DMS153 (cell line): ENCODE measurements around the gene SULT2B1.
"Not testable (repeated sequence)": the region's sequence is repeated elsewhere in the genome, so short reads cannot be mapped to it uniquely, and the experiment has no call there.

Source experiments
- DNase-seq: peaks from one replicate; lab custom pipeline; 2025; lab: John Stamatoyannopoulos, UW

The SULT2B1 gene

GRCh38 chr19:48529156-48529555, 22.8 kb upstream of the SULT2B1 start:
- DNase-seq: no peak

GRCh38 chr19:48530066-48530720, 21.8 kb upstream of the SULT2B1 start:
- DNase-seq: no peak

- no peak for DNase-seq
Observed at GRCh38 chr19:48530770-48531169, 21.2 kb upstream of the SULT2B1 start.

- no peak for DNase-seq
Observed at GRCh38 chr19:48533770-48534169, 18.2 kb upstream of the SULT2B1 start.

GRCh38 chr19:48537541-48537940, 14.4 kb upstream of the SULT2B1 start:
- DNase-seq: no peak

DNA sequence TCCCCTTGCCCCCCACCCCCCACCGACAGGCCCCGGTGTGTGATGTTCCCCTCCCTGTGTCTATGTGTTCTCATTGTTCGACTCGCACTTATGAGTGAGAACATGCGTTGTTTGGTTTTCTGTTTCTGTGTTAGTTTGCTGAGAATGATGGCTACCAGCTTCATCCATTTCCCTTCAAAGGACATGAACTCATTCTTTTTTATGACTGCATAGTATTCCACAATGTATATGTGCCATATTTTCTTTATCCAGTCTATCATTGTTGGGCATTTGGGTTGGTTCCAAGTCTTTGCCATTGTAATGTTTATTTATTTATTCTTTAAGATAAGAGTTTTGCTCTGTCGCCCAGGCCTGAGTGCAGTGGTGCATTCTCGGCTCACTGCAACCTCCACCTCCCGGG, 13.9 kb upstream of the SULT2B1 start:
- DNase-seq: not testable (repeated sequence)

- peak; percentile 97 for DNase-seq
Observed at GRCh38 chr19:48539503-48540096, 12.4 kb upstream of the SULT2B1 start.

- no peak for DNase-seq
Observed at GRCh38 chr19:48540110-48540509, 11.9 kb upstream of the SULT2B1 start.

- DNase-seq: no peak
Observed at GRCh38 chr19:48541813-48542212, 10.2 kb upstream of the SULT2B1 start.

DNA sequence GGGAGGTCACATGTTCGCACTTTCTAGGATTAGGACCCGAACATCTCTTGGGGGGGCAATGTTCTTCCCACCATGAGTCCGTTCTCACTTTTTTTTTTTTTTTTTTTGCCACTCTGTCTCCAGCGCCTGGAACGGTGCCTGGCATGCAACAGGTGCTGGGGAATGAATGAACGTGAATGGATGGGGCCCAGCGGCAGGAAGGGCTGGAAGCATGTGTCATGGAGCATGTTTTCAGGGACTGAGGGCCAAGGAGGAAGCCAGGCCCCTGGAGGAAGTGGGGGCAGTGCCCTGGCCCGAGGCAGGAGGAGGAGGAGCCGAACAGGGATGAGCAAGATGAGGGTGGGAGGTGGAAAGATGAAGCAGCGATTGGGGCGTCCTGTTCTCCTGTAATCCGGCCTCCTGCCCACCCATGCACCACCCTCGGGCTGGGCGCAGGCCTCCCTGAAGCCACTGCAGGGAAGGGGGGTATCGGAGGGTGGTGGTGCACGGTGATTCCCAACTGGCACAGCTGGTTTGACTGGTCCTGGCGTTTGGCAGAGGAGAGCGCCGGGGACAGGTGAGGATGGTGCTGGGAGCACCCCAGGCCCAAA, 8.8 kb upstream of the SULT2B1 start:
- no peak for DNase-seq

GRCh38 chr19:48544856-48545750, 6.9 kb upstream of the SULT2B1 start:
- DNase-seq: no peak

DNA sequence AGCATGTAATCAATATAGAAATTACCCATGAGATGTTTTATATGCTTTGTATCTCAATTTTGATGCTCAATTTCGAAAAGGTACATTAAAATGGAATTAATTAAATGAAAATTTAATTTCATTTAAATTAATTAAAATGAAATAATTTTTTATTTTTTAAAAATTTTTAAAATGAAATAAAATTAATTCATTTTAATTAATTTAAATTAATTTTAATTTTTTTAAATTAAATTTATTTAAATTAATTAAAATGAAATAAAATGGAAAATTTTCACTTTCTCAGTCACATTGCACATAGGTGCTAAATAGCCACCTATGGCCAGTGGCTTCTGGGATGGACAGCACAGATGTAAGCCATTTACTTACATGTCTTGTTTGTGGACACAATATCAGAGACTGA, 4.2 kb upstream of the SULT2B1 start:
- no peak for DNase-seq

- no peak for DNase-seq
Observed at GRCh38 chr19:48548253-48548911, 3.6 kb upstream of the SULT2B1 start.

DNA sequence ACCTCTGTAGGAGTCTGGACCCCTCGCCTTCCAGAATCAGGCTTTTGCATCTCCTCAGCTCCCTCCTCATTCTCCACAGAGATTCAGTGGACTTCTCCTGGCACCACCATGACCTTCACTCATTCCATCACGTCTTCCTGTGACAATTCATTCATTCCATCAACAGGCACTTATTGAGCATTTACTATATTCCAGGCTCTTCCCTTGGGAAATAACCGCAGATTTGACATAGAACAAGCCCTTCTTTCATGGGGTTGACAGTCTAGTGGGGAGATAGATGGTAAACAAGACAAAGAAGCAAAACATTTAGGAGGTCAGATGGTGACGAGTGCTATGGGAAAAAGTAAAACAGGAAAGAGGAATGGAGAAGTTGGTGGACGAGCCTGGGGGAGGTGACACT, 2.6 kb upstream of the SULT2B1 start:
- DNase-seq: no peak

DNA sequence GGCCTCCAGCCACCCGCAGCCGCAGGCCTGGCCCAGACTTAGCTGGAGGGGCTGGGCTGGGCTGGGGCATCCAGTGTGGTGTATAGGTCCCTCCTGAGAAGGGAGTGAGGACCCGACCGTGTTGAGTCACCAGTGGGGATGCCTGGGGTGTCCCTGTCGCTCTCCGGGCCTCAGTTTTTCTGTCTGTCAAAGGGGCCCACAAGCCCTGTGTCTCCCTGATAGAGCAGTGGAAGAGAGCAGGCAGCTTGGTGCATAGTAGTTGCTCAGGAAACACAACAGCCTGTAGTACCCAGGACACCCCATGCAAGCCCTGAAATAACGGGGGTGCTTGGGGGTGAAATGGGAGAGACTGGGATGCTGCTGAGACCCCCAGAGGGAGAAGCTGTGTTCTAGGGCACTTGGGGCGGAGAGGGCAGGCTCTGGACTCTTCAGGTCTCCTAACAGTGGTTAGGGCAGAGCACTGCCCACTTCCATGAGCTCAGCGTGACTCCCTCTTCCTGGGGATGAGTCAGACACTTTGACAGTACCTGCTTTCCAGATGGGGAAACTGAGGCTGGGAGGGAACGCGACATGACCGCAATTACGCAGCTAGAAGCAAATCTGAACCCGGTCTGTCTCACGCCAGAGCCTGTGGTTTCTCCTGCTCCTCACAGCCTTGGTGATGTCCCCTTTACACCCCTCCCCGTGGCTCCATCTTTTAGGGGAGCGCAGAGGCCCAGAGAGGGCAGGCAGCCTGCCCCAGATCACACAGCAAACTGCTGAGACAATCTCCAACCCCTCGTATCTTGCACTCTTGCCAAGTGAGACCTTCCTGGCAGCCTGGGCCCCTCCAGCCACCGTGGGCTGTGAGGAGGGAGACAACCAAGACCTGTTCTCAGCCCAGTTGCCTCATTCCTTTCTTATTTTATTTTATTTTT, 692 bp downstream of the SULT2B1 start:
- no peak for DNase-seq

DNA sequence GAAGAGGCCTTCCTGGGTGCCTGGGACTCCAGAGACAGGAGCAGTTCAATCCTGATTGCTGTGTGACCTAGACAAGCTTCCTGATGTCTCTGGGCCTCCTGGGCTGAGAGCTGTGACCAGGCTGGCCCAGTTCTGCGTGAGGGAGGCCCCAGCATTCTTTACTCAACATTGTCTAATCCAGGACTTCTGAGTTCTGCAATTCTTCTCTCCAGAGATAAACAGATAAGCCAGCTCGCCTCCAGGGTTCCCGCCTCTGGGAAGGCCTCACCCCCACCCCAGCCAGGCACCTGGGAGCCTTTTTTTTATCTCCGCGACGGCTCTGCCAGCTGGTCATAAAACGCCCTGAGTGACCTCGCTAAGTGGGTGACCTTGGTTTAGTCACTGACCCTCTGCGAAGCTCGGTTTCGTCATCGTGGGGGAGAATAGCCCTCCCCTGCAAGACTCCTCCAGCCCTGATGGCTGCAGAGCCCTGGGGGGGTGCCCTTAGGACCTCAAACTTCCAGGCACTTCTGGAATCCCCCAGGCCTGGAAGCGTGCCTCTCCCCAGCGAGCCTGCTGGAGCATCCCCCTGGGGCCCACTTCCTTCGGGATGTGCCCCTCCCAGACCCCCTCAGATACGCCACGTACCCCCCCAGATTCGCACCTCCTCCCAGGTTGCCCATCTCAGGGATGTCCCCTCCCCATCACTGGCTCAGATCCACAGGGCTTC, 1.9 kb downstream of the SULT2B1 start:
- no peak for DNase-seq

DNA sequence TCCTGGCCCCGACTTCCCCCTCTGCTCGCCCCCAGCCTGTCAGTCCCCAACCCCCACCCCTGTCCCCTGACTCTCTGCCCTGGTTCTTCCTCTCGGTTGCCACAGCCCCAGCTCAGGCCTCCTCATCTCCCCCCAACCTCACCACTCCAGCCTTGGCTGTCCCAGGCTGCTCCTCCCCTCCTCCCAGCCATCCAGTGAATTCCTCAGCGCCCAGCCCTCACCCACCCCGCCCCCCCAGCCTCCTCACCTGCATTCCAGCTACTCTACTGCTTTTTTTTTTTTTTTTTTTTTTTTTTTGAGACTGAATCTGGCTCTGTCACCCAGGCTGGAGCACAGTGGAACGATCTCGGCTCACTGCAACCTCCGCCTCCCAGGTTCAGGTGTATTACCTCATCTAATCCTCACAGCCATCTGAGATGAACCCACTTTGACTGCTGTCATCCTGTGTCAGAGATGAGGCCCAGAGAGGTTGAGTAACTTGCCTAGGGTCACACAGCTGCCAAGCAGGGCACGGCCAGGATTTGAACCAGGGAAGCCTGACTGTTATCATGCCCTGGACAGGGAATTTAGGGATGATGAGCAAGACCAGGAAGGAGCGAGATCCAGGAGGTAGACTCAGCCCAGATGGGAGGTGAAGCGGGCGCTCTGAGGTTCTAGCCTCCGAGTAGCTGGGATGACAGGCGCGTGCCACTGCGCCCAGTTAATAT, 2.6 kb downstream of the SULT2B1 start:
- DNase-seq: no peak

GRCh38 chr19:48556163-48556562, 4.2 kb downstream of the SULT2B1 start:
- DNase-seq: no peak

DNA sequence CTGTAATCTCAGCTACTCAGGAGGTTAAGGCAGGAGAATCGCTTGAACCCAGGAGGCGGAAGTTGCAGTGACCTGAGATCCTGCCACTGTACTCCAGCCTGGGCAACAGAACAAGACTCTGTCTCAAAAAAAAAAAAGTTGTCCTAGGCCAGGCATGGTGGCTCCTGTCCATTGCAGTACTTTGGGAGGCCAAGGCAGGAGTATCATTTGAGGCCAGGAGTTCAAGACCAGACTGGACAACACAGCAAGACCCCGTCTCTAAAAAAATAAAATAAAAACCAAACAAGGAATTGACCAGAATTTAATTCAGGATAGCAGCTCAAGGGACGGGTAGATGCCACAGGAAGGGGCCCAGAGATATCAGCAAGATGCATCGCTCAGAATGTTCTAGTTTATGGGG, 4.9 kb downstream of the SULT2B1 start:
- DNase-seq: no peak
